Measurements from ENCODE around the gene PLXNA1. TPM values are rescaled to one million over a fixed set of nuclear protein-coding genes. Genes with fewer than 3 reads are reported as not detected.

Gene PLXNA1
- total and polyA plus RNA-seq, 9 donors, result 22.6 to 51.5 (median 40.6) TPM

Other genes with a start within 250 kb of the PLXNA1 start
- gene PRR23E, start 210.0 kb downstream of the PLXNA1 start, total RNA-seq, result not detected
- not detected for gene PRR23E, start 210.0 kb downstream of the PLXNA1 start, polyA plus RNA-seq (ENCODE audit: insufficient read depth in 1 of 8, insufficient read length in 8 of 8, low replicate concordance in 1 of 8)